ENCODE results near the gene MS4A6E.

DNA sequence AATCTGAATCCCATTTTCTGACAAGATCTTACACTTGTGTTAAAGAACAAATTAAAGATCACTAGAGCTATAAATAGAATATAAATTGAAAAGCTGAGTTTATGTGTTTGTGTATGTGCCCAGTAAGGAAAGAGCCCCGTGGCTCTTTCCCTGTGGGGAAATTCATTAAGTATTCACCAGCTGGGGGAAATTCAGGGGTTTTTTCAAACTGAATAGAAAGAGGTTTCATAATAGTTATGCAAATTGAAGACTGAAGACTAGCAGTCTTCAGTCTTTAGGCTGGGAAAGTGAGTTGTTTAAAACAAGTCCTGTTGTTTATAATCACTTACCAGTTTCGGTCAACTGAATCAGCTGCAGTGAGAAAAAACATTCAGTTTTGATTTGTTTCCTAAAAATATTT, 40.0 kb downstream of the MS4A6E start:
- TF ChIP-seq TAF1 (IDR thresholded peaks at IDR 0.05; ENCODE audit: borderline replicate concordance, low read depth, low read length), result no peak
- TF ChIP-seq FOXM1 (IDR thresholded peaks at IDR 0.05; ENCODE audit: low read depth), result no peak
- TF ChIP-seq CTCF (IDR thresholded peaks at IDR 0.05), result no peak
- no peak for TF ChIP-seq MAX (IDR thresholded peaks at IDR 0.05; ENCODE audit: low read depth)
